ENCODE results near the gene STRADB. TPM values are rescaled to one million over a fixed set of nuclear protein-coding genes. Genes with fewer than 3 reads are reported as not detected.

The STRADB gene
- total and polyA plus RNA-seq, 2 donors (not counting 3 experiments of a cell fraction or from before 2014, with no cell fraction given), result 6.9 to 16.6 TPM

DNA sequence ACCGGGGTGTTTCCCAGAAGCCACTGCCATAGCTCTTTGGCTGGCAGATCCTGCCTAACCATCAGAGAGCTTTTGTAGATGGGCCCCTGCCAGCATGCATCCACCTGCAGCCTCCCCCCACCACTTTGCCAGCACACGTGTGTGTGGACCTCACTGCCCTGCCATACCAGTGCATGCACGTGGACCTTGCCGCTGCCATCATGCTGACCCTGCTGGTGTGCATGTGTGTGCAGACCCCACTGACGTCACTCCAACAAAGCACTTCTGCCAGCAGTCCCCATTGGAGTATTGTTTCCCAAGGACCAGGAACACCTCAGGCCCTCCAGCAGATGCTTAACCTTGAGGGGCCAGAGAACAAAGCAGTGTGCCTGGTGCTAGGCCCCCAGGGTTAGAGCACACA lies 71.4 kb downstream of the STRADB start:
- Histone ChIP-seq H3K4me3 (replicated peaks in 1 of 3; ENCODE audit: insufficient read depth in 1 of 3, low read depth in 1 of 3, low read length in 3 of 3) (no peak overlapping the region), H2AFZ (ENCODE audit: low read depth, low read length) (no peak overlapping the region), H3K27ac (ENCODE audit: insufficient read depth, low read depth, low read length) (no peak overlapping the region), H3K4me2 (ENCODE audit: insufficient read depth, low read length) (no peak overlapping the region), H3K36me3 (ENCODE audit: control insufficient read depth in 2 of 2, extremely low read depth in 1 of 2, insufficient read depth in 2 of 2, low read length in 2 of 2) (no peaks in the 10 kb centered on the region), H4K20me1 (replicated peaks; ENCODE audit: control insufficient read depth, extremely low read depth, insufficient read depth, low read length) (no peaks in the 10 kb centered on the region), H3K9me1 (replicated peaks; ENCODE audit: control insufficient read depth, extremely low read depth, insufficient read depth, low read length) (no peaks in the 10 kb centered on the region), H3K27me3 (ENCODE audit: control insufficient read depth in 2 of 2, insufficient read depth in 2 of 2, low read length in 2 of 2) (peaks cover 0 to 1% of the 10 kb centered on the region in 2 experiments), H3K79me2 (ENCODE audit: control insufficient read depth, insufficient read depth, low read length) (no peaks in the 10 kb centered on the region), H3K9me3 (replicated peaks; ENCODE audit: control insufficient read depth, insufficient read depth, low read length) (no peaks in the 10 kb centered on the region), H3K4me1 (ENCODE audit: control insufficient read depth, extremely low read depth, insufficient read depth, low read length) (no peaks in the 10 kb centered on the region), H3K9ac (replicated peaks; ENCODE audit: extremely low read depth, insufficient read depth, low read length) (no peak overlapping the region)
- CTCF ChIA-PET, result no interaction called here
- POLR2A ChIA-PET, result no interaction called here
- TF ChIP-seq POLR2A (IDR thresholded peaks at IDR 0.05; ENCODE audit: low read depth, low read length) (no peak), JUN (IDR thresholded peaks at IDR 0.05; ENCODE audit: borderline replicate concordance, insufficient read depth, insufficient read length, low read depth) (no peak)
- TF ChIP-seq, protein P1, sequence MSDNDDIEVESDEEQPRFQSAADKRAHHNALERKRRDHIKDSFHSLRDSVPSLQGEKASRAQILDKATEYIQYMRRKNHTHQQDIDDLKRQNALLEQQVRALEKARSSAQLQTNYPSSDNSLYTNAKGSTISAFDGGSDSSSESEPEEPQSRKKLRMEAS (IDR thresholded peaks at IDR 0.05; ENCODE audit: insufficient read depth, insufficient read length), result no peak
- FAIRE-seq (no peak), DNase-seq (ENCODE audit: low read depth, low spot score) (no peak)
- BruUV-seq (replicated peaks), result no TSS peak
- dilution Hi-C loops (cut with MboI; ENCODE audit: extremely low pct_ligation_motif_present, low sequenced_read_pairs) (no loop called here), intact Hi-C loops (cut with micrococcal nuclease) (no loop called here)

DNA sequence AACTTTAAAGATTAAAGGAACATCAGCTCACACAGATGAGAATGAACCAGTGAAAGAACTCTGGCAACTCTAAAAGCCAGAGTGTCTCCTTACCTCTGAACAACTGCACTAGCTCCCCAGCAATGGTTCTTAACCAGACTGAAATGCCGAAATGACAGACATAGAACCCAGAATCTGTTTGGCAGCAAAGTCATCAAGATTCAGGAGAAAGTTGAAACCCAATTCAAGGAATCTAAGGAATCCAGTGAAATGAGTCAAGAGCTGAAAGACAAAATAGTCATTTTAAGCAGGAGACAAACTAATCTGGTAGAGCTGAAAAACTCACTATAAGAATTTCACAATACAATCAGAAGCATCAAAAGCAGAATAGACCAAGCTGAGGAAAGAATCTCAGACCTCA lies 72.0 kb downstream of the STRADB start:
- H4K20me1 ChIP-seq (replicated peaks; ENCODE audit: control insufficient read depth, extremely low read depth, insufficient read depth, low read length), result no peaks in the 10 kb centered on the region
- ChIA-PET CTCF (no interaction called here), POLR2A (no interaction called here)
- H3K9me3 ChIP-seq (replicated peaks; ENCODE audit: control insufficient read depth, insufficient read depth, low read length), result no peaks in the 10 kb centered on the region
- H2AFZ ChIP-seq (ENCODE audit: low read depth, low read length), result no peak overlapping the region
- DNase-seq (ENCODE audit: low read depth, low spot score) (no peak), FAIRE-seq (no peak)
- BruUV-seq (replicated peaks), result no TSS peak
- intact Hi-C loops (cut with micrococcal nuclease), result no loop called here
- TF ChIP-seq FOS (IDR thresholded peaks at IDR 0.05; ENCODE audit: borderline replicate concordance, insufficient read depth, low read length), result no peak
- no peak overlapping the region for H3K9ac ChIP-seq (replicated peaks; ENCODE audit: extremely low read depth, insufficient read depth, low read length)
- H3K27me3 ChIP-seq (ENCODE audit: control insufficient read depth in 2 of 2, insufficient read depth in 2 of 2, low read length in 2 of 2), result peaks cover 0 to 1% of the 10 kb centered on the region in 2 experiments
- H3K36me3 ChIP-seq (ENCODE audit: control insufficient read depth in 2 of 2, extremely low read depth in 1 of 2, insufficient read depth in 2 of 2, low read length in 2 of 2), result no peaks in the 10 kb centered on the region
- no peak overlapping the region for H3K4me2 ChIP-seq (ENCODE audit: insufficient read depth, low read length)
- H3K9me1 ChIP-seq (replicated peaks; ENCODE audit: control insufficient read depth, extremely low read depth, insufficient read depth, low read length), result no peaks in the 10 kb centered on the region
- H3K79me2 ChIP-seq (ENCODE audit: control insufficient read depth, insufficient read depth, low read length), result no peaks in the 10 kb centered on the region
- H3K4me3 ChIP-seq (replicated peaks in 1 of 3; ENCODE audit: insufficient read depth in 1 of 3, low read depth in 1 of 3, low read length in 3 of 3), result no peak overlapping the region
- H3K4me1 ChIP-seq (ENCODE audit: control insufficient read depth, extremely low read depth, insufficient read depth, low read length), result no peaks in the 10 kb centered on the region
- dilution Hi-C loops (cut with MboI; ENCODE audit: extremely low pct_ligation_motif_present, low sequenced_read_pairs), result no loop called here
- no peak overlapping the region for H3K27ac ChIP-seq (ENCODE audit: insufficient read depth, low read depth, low read length)

Small RNAs within 50 kb of the gene (small RNA-seq; reads per million reads assigned to genes)
- not detected for gene RF00019 (ENCODE audit: insufficient read depth, insufficient read length, low read depth, low replicate concordance)

Other genes with a start within 250 kb of the STRADB start
- gene CASP8, start 191.2 kb upstream of the STRADB start, total RNA-seq, result 5.8 and 8.8 TPM in 2 replicates
- 3.5 and 5.3 TPM in 2 replicates for gene CASP8, start 191.2 kb upstream of the STRADB start, polyA plus RNA-seq
- 1.4 TPM in 2 replicates for gene FLACC1, start 94.4 kb upstream of the STRADB start, total RNA-seq
- 0.11 and 0.14 TPM in 2 replicates for gene FLACC1, start 94.4 kb upstream of the STRADB start, polyA plus RNA-seq
- 35.7 and 38.5 TPM in 2 replicates for gene TRAK2, start 282 bp upstream of the STRADB start, total RNA-seq
- gene TRAK2, start 282 bp upstream of the STRADB start, polyA plus RNA-seq, result 9.1 and 9.7 TPM in 2 replicates
- gene TMEM237, start 191.8 kb downstream of the STRADB start, total RNA-seq, result 57.2 and 64.7 TPM in 2 replicates
- 36.3 and 41.2 TPM in 2 replicates for gene TMEM237, start 191.8 kb downstream of the STRADB start, polyA plus RNA-seq
- 7.6 and 9.7 TPM in 2 replicates for gene MPP4, start 246.9 kb downstream of the STRADB start, total RNA-seq
- 5.3 and 5.6 TPM in 2 replicates for gene MPP4, start 246.9 kb downstream of the STRADB start, polyA plus RNA-seq

Measured in endothelial cell of umbilical vein (primary cell).